ENCODE results near the gene CCL14. TPM values are rescaled to one million over a fixed set of nuclear protein-coding genes. Genes with fewer than 3 reads are reported as not detected.
A peak's percentile ranks its signal among the peaks of the same experiment; 100 is the strongest.

CCL14 gene
- total and polyA plus RNA-seq, 9 of the 15 experiments (the other 6 are each of a cell fraction or from before 2014, with no cell fraction given) = not detected

DNA sequence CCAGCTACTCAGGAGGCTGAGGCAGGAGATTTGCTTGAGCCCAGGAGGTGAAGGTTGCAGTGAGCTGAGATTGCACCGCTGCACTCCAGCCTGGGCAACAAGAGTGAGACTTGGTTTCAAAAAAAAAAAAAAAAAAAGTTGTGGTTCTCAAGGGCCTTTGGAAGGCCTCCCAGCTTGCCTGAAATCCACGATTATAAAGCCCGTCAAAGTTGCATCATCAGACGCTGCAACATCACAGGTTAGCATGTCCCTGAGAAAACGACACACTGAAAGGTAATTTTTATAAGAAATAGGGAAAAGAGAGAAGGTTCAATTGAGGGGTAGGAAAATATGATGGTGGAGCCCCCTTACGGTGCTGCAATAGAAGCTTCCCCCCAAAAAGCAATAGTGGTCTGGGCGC lies 38.4 kb downstream of the CCL14 start:
- WGBS (ENCODE audit: insufficient coverage, low coverage, missing lambda C conversion rate) = 48% methylated on average over 7 of the region's 7 CpGs
- H3K4me3 ChIP-seq = no peak overlapping the region
- ChIA-PET CTCF (ENCODE audit: low intra/inter-chr PET ratio) (no interaction called here), POLR2A (interaction anchor here (0.6 kb wide), 2 partner anchors 72 to 165 kb away, joined by 3 read pairs; no protein-coding TSS in a partner anchor)
- no peak overlapping the region for H3K27ac ChIP-seq (ENCODE audit: extremely low read depth, low read depth, low read length)
- 0 out of 5 replicates have a peak, but pooled peaks cover 0 to under 1% of the 10 kb centered on the region in 2 experiments for H3K27me3 ChIP-seq (ENCODE audit: control insufficient read depth in 2 of 2, insufficient read depth in 2 of 2, low read length in 2 of 2)
- TF ChIP-seq CEBPG (CRISPR knock-in tag; IDR thresholded peaks at IDR 0.05) (no peak), CEBPG (tag; conservative IDR thresholded peaks at IDR 0.05 in 1 of 2, IDR thresholded peaks at IDR 0.05 in 1 of 2) (peak; percentile 28 to 57; a peak in 3 of 4 replicates), CEBPB (tag; IDR thresholded peaks at IDR 0.05) (0 out of 2 replicates have a peak, but pooled peaks have one; percentile 26)
- TF ChIP-seq, protein P1, sequence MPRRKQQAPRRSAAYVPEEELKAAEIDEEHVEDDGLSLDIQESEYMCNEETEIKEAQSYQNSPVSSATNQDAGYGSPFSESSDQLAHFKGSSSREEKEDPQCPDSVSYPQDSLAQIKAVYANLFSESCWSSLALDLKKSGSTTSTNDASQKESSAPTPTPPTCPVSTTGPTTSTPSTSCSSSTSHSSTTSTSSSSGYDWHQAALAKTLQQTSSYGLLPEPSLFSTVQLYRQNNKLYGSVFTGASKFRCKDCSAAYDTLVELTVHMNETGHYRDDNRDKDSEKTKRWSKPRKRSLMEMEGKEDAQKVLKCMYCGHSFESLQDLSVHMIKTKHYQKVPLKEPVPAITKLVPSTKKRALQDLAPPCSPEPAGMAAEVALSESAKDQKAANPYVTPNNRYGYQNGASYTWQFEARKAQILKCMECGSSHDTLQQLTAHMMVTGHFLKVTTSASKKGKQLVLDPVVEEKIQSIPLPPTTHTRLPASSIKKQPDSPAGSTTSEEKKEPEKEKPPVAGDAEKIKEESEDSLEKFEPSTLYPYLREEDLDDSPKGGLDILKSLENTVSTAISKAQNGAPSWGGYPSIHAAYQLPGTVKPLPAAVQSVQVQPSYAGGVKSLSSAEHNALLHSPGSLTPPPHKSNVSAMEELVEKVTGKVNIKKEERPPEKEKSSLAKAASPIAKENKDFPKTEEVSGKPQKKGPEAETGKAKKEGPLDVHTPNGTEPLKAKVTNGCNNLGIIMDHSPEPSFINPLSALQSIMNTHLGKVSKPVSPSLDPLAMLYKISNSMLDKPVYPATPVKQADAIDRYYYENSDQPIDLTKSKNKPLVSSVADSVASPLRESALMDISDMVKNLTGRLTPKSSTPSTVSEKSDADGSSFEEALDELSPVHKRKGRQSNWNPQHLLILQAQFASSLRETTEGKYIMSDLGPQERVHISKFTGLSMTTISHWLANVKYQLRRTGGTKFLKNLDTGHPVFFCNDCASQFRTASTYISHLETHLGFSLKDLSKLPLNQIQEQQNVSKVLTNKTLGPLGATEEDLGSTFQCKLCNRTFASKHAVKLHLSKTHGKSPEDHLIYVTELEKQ (CRISPR knock-in tag; IDR thresholded peaks at IDR 0.05) = no peak
- TF ChIP-seq, protein P2, sequence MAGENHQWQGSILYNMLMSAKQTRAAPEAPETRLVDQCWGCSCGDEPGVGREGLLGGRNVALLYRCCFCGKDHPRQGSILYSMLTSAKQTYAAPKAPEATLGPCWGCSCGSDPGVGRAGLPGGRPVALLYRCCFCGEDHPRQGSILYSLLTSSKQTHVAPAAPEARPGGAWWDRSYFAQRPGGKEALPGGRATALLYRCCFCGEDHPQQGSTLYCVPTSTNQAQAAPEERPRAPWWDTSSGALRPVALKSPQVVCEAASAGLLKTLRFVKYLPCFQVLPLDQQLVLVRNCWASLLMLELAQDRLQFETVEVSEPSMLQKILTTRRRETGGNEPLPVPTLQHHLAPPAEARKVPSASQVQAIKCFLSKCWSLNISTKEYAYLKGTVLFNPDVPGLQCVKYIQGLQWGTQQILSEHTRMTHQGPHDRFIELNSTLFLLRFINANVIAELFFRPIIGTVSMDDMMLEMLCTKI (IDR thresholded peaks at IDR 0.05; ENCODE audit: partially characterized antibody) = no peak
- TF ChIP-seq, protein P3, sequence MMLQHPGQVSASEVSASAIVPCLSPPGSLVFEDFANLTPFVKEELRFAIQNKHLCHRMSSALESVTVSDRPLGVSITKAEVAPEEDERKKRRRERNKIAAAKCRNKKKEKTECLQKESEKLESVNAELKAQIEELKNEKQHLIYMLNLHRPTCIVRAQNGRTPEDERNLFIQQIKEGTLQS (IDR thresholded peaks at IDR 0.05) = peak; percentile 81
- TF ChIP-seq, protein P3 (CRISPR knock-in tag; conservative IDR thresholded peaks at IDR 0.05) = no peak
- no peak overlapping the region for H3K9ac ChIP-seq (ENCODE audit: insufficient read depth in 1 of 2, low read depth in 2 of 2, low read length in 2 of 2)
- peaks cover 5 to 7% of the 10 kb centered on the region in 2 experiments; a peak in 3 of 5 replicates for H3K4me1 ChIP-seq (replicated peaks in 1 of 2; ENCODE audit: control insufficient read depth in 2 of 2, insufficient read depth in 2 of 2, low read length in 2 of 2)
- H4K20me1 ChIP-seq (replicated peaks; ENCODE audit: control insufficient read depth, insufficient read depth, low read length) = 0 out of 2 replicates have a peak, but pooled peaks cover 3% of the 10 kb centered on the region
- H3K4me2 ChIP-seq (ENCODE audit: insufficient read depth, low read length) = no peak overlapping the region
- DNase-seq (ENCODE audit: extremely low read depth in 1 of 4, low spot score in 3 of 4) (no peak), ATAC-seq (no peak), FAIRE-seq (no peak)
- in situ Hi-C loops (cut with MboI) = no loop called here
- no peaks in the 10 kb centered on the region for H3K36me3 ChIP-seq (ENCODE audit: control insufficient read depth, insufficient read depth, low read length)
- H3K9me3 ChIP-seq (replicated peaks; ENCODE audit: control insufficient read depth, insufficient read depth, low read depth, low read length) = no peaks in the 10 kb centered on the region
- BruUV-seq (replicated peaks) = no TSS peak
- H2AFZ ChIP-seq (ENCODE audit: low read depth, low read length) = no peak overlapping the region
- no peaks in the 10 kb centered on the region for H3K9me1 ChIP-seq (ENCODE audit: control insufficient read depth, insufficient read depth, low read length)
- intact Hi-C loops (cut with micrococcal nuclease) = loop anchor here (10.0 kb wide), 1 partner anchor 183 kb away; the partner anchor contains the start of gene C17orf50
- H3K79me2 ChIP-seq (ENCODE audit: control insufficient read depth, insufficient read depth, low read length) = no peaks in the 10 kb centered on the region

All from K562 (cell line).